H1 (cell line): ENCODE results near the gene SCD. TPM values are rescaled to one million over a fixed set of nuclear protein-coding genes. Genes with fewer than 3 reads are reported as not detected.

Source experiments
- GTF2F1 ChIP-seq: IDR thresholded peaks from 2 replicates; pipeline ENCODE4 v1.6.1; 2012; ENCODE audit warnings: low read depth, low read length, improper control_type of control experiment, borderline replicate concordance
- PHF8 ChIP-seq: fragments of 200-600 bp; sonication (generic); conservative IDR thresholded peaks from 2 replicates; pipeline ENCODE4 v1.7.1; 2012; ENCODE audit warnings: low read depth, mild to moderate bottlenecking, inconsistent platforms, low read length, moderate library complexity
- polyA plus RNA-seq, 7 experiments: library from polyadenylated mRNA; depleted of rRNA in 3 of 7; stranded (reverse) in 5 of 7; unstranded in 2 of 7; fragments of >200 nt in 5 of 7; fragments of 200-250 nt in 2 of 7; gene quantifications; 1 replicate in 5 of 7; 2 replicates in 1 of 7; 4 replicates in 1 of 7; pipeline versions ENCODE4 v1.2.1 to v1.2.3, GENCODE V29; 2011 to 2013; ENCODE audit warnings: missing spikeins in 2 of 7, mixed read lengths in 2 of 7
- total RNA-seq: library from RNA; stranded (reverse); fragmentation: NEBNext Ultra II Directional; extraction: Animal tissue kit (Norgen Biotek cat#: 25700); gene quantifications from 2 replicates; pipeline ENCODE4 v1.2.1, GENCODE V29; 2021

SCD gene
- total and polyA plus RNA-seq, 2 of the 8 experiments (the other 6 are each of a cell fraction or from before 2014, with no cell fraction given): 397 to 621 TPM

DNA sequence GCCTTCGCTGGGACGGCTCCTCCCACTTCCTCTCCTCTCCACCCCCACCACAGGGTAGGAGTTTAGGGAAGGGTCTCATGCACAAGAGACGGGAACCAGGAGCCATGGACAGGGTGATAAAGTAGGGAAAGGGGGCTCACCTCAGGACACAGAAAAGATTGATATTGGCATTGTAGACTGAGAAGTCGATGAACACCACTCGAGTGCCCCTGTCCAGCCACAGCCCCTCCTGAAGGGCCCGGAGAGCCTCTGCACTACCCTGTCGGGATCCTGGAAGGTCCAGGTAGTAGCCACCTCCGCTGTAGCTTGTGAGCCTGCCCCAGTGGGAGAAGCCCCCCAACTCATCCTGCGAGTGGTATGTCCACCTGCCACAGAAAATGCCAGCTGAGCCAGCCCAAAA lies 49.8 kb upstream of the SCD start (continued):
- no peak for TF ChIP-seq GTF2F1
- TF ChIP-seq PHF8: no peak
